ENCODE data around the gene CLPSL1.

CLPSL1 gene

DNA sequence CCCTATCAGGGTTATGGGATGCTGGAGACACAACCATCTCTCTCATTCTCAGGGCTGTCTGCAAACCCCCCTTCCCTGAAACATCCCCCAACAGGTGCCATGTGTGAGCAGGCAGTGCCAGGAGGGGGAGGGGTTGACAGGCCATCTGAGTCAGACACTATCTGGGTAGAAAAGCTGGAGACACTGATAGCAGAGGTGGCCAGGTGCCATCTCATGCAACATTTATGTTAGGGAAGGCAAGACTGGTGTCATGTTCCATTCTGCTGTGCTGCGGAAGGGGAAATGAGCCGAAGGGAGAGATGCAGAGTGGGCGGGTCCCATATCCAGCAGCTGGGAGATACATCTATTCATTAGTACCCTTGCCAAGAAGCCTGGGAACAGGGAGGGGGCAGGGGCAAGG is 27.9 kb downstream of the CLPSL1 start:
- TF ChIP-seq, protein P1, sequence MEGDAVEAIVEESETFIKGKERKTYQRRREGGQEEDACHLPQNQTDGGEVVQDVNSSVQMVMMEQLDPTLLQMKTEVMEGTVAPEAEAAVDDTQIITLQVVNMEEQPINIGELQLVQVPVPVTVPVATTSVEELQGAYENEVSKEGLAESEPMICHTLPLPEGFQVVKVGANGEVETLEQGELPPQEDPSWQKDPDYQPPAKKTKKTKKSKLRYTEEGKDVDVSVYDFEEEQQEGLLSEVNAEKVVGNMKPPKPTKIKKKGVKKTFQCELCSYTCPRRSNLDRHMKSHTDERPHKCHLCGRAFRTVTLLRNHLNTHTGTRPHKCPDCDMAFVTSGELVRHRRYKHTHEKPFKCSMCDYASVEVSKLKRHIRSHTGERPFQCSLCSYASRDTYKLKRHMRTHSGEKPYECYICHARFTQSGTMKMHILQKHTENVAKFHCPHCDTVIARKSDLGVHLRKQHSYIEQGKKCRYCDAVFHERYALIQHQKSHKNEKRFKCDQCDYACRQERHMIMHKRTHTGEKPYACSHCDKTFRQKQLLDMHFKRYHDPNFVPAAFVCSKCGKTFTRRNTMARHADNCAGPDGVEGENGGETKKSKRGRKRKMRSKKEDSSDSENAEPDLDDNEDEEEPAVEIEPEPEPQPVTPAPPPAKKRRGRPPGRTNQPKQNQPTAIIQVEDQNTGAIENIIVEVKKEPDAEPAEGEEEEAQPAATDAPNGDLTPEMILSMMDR (IDR thresholded peaks at IDR 0.05; ENCODE audit: borderline replicate concordance, insufficient read depth, low read depth, low read length), result no peak
- H3K4me3 ChIP-seq (ENCODE audit: low read depth, low read length), result no peak overlapping the region

DNA sequence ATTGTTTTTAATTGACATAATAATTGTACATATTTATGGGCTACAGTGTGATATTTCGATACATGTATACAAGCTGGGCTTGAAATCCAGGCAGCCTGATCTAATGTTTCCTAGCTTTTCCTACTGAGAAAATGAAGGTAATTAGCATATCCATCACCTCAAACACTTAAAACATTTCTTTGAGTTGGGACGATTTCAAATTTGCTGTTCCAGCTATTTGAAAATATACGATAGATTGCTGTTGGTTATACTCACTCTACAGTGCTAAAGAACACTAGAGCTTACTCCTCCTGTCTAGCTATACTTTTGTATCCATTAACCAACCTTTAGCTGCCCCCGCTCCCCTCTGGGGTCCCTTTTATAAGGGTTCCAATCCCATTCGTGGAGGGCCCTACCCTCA is 29.0 kb downstream of the CLPSL1 start:
- no peak overlapping the region for H3K4me3 ChIP-seq (ENCODE audit: low read depth, low read length)
- TF ChIP-seq, protein P1 (IDR thresholded peaks at IDR 0.05; ENCODE audit: borderline replicate concordance, insufficient read depth, low read depth, low read length), result no peak

DNA sequence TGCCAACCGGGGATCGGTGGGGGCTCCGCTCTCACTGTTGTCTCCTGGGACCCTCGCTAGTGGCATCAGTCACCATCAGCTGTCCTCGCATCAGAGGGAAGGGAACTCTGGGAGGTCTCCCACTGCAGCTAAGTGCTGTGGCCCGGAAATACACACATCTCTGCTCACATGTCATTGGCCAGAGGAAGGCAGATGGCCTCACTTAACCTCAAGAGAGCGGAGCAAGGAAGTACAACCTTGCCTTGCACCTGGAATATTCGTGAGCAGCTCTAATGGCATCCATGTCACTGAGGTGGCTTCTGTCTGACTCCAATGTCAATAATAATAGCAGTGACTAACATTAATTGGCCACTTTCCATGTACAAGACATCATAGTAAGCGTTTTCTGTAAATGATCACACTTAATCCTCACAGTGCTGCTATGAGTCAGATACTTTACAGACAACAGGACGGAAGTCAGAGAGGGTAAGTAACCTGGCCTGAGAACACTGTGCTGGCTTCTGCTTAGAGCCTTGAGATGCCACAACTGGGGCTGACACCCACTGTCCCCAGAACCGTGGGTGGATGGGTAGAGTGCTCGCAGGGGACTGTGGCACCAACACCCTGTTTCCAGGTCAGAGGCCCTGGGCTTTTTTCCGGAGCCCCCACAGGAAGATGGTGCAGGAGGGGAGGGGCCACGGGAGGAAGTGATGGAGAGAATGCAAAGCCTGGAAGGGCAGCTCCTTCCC is 30.3 kb downstream of the CLPSL1 start:
- TF ChIP-seq, protein P1 (IDR thresholded peaks at IDR 0.05; ENCODE audit: borderline replicate concordance, insufficient read depth, low read depth, low read length), result no peak
- H3K4me3 ChIP-seq (ENCODE audit: low read depth, low read length), result no peak overlapping the region

DNA sequence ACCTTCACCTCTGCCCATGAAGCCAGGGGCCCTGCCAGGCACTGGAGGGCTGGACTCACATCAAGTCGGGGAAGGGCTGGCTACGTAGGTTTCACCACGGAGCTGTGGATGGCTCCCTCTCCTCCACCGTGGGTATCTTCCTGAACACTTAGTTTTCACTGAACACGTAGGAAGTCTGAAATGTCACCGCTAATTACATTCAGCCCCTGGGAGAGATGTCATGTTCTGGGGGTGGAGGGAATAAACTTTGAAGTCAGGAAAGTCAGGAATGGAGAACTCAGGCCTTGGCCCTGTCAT is 30.8 kb downstream of the CLPSL1 start:
- no peak overlapping the region for H3K4me3 ChIP-seq (ENCODE audit: low read depth, low read length)
- TF ChIP-seq, protein P1 (IDR thresholded peaks at IDR 0.05; ENCODE audit: borderline replicate concordance, insufficient read depth, low read depth, low read length), result no peak

DNA sequence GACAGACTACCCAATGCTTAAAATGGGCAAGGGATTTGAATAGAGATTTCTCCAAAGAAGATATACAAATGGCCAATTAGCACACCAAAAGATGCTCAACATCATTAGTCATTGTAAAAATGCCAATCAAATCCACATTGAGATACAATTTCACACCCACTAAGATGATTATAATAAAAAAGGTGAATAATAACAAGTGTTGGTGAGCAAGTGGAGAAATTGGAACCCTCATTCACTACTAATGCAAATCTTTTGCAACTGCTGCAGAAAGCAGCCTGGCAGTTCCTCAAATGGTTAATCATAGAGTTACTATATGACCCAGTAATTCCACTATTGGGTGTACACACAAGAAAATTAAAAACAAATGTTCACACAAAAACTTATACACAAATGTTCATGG is 36.7 kb downstream of the CLPSL1 start:
- no peak overlapping the region for H3K4me3 ChIP-seq (ENCODE audit: low read depth, low read length)
- TF ChIP-seq, protein P1 (IDR thresholded peaks at IDR 0.05; ENCODE audit: borderline replicate concordance, insufficient read depth, low read depth, low read length), result no peak

DNA sequence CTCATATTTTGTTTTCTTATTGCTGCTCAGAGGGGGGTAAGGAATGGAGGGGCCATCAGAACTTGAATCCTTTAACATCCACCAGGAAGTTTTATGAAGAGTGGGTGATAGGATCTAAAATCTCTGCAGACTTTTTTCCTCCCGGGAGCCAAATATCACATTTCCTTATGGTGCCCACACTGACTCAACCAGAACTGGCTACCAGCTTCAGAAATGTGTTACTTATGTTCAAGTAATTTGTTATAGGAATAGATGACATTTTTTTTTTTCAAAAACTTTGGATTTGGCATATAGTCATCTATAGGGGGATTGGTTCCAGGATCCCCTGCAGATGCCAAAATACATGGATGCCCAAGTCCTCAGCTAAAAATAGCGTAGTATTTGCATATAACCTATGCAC is 42.8 kb downstream of the CLPSL1 start:
- H3K4me3 ChIP-seq (ENCODE audit: low read depth, low read length), result no peak overlapping the region
- TF ChIP-seq, protein P1 (IDR thresholded peaks at IDR 0.05; ENCODE audit: borderline replicate concordance, insufficient read depth, low read depth, low read length), result no peak

DNA sequence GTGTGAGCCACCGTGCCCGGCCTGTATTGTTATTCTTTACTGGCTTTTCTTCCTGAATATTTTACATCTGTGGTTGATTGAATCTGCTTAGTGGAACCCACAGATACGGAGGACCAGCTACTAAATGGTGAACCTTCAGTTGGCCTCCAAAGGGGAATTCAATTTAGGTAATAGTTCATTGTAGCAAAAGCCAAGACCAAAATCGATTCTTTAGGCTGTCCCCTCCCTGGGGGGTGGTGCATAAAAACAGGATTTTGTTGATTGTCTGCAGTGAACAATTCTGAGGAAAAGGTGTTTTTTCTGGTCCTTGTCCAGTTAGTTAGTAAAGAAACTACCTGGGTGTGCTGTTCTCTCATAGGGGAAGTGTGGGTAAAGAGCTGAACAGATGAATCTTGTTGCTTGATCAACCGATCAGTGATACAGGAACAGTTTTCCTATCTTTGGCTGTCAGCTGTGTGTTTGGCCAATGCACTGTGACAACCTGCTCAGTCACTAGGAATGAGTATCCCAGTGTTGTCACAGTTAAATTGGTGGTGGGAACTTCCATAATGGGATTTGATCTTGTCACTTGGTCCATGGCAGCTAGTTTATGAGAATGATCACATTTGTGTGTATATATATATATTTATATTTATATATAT is 43.9 kb downstream of the CLPSL1 start:
- no peak overlapping the region for H3K4me3 ChIP-seq (ENCODE audit: low read depth, low read length)
- TF ChIP-seq, protein P1 (IDR thresholded peaks at IDR 0.05; ENCODE audit: borderline replicate concordance, insufficient read depth, low read depth, low read length), result no peak

All from GM12875 (cell line).